Parathyroid adenoma (tissue), 2 donors: Measurements from ENCODE around the gene FRK.

ENCODE experiments used
- H2AFZ ChIP-seq: fragments of 300-600 bp; sonication (generic); one replicate; pipeline ENCODE4 v1.7.0; 2017; ENCODE audit warnings: antibody characterized with exemption, mild to moderate bottlenecking
- H3K27ac ChIP-seq: fragments of 300-600 bp; sonication (generic); one replicate; pipeline ENCODE4 v1.7.0; 2017
- H3K27me3 ChIP-seq: fragments of 300-600 bp; sonication (generic); one replicate; pipeline ENCODE4 v1.7.0; 2017; ENCODE audit warnings: low read length; ENCODE audit not compliant: control insufficient read depth, insufficient read depth
- H3K36me3 ChIP-seq: fragments of 300-600 bp; sonication (generic); one replicate; pipeline ENCODE4 v1.7.0; 2017; ENCODE audit warnings: low read length; ENCODE audit not compliant: control insufficient read depth, insufficient read depth
- H3K4me1 ChIP-seq: fragments of 300-600 bp; sonication (generic); one replicate; pipeline ENCODE4 v1.7.0; 2017; ENCODE audit warnings: control low read depth
- H3K4me2 ChIP-seq: fragments of 300-600 bp; sonication (generic); one replicate; pipeline ENCODE4 v1.7.0; 2017; ENCODE audit warnings: low read length
- H3K4me3 ChIP-seq: fragments of 300-600 bp; sonication (generic); one replicate; pipeline ENCODE4 v1.7.0; 2017; ENCODE audit warnings: low read depth, low read length
- H3K79me2 ChIP-seq: fragments of 300-600 bp; sonication (generic); one replicate; pipeline ENCODE4 v1.7.0; 2017; ENCODE audit warnings: control low read depth
- H3K9ac ChIP-seq: fragments of 300-600 bp; sonication (generic); one replicate; pipeline ENCODE4 v1.7.0; 2017; ENCODE audit warnings: mild to moderate bottlenecking
- H3K9me3 ChIP-seq: fragments of 300-600 bp; sonication (generic); one replicate; pipeline ENCODE4 v1.7.0; 2017; ENCODE audit warnings: low read length; ENCODE audit not compliant: control insufficient read depth
- CTCF ChIP-seq: fragments of 300-600 bp; sonication (generic); IDR thresholded peaks from one replicate; pipeline ENCODE4 v1.7.0; 2017; ENCODE audit warnings: antibody characterized with exemption, mild to moderate bottlenecking
- donor health status: primary hyperparathyroidism.

FRK gene

DNA sequence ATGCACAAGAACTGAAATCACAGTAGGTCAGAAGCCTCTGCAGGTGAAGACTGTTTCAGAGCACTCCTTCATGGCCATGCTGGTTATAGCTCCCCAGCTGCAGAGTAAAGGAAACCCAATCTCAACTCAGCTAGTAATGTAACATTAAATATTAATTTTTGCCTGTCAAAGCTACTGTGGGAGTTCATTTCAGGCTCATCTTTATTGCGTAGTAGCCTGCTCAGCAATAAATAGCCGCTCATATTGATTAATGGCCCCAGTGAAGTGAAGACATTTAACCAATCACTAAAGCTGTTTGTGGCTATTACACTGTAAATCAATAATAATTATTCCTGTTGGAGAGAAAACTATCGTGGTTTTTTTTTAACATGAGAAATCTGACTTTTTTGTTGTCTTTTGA is 101.7 kb downstream of the FRK start:
- no peak overlapping the region for H3K4me3 ChIP-seq
- no peak for TF ChIP-seq CTCF

DNA sequence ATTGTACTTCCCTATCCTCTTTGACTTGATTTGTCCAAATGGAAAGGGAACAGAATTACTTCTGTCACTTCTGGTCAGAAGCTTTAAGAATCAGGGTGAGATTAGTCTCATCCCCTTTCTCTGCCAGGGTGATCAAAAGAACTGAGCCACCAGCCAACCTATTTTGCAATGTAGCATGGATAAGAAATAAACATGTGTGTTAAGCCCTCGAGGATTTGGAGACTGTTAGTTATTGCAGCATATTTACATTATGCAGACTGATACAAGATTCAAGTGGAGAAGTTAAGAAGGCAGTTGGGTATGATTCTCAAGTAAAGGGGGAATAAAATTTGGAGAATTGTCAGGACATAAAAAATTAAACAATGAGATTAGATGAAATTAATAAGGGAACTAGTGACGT is 106.0 kb downstream of the FRK start:
- Histone ChIP-seq H3K9ac (no peak overlapping the region), H3K4me2 (no peak overlapping the region), H3K79me2 (no peaks in the 10 kb centered on the region), H3K27me3 (no peaks in the 10 kb centered on the region), H3K4me1 (no peaks in the 10 kb centered on the region), H3K4me3 (no peak overlapping the region), H2AFZ (no peak overlapping the region), H3K36me3 (no peaks in the 10 kb centered on the region), H3K9me3 (no peaks in the 10 kb centered on the region), H3K27ac (no peak overlapping the region)
- no peak for TF ChIP-seq CTCF

More for the DNA sequence above, 101.7 kb downstream of the FRK start:
- no peaks in the 10 kb centered on the region for H3K36me3 ChIP-seq
- no peaks in the 10 kb centered on the region for H3K27me3 ChIP-seq
- H3K79me2 ChIP-seq, result no peaks in the 10 kb centered on the region
- no peak overlapping the region for H3K9ac ChIP-seq
- no peaks in the 10 kb centered on the region for H3K4me1 ChIP-seq
- no peak overlapping the region for H3K27ac ChIP-seq
- H3K4me2 ChIP-seq, result no peak overlapping the region
- no peaks in the 10 kb centered on the region for H3K9me3 ChIP-seq
- no peak overlapping the region for H2AFZ ChIP-seq

GRCh38 chr6:115948751-115949150 is 111.9 kb downstream of the FRK start:
- Histone ChIP-seq H3K9ac (no peak overlapping the region), H3K27ac (no peak overlapping the region)
- no peak for TF ChIP-seq CTCF

GRCh38 chr6:115947966-115948541 is 112.6 kb downstream of the FRK start:
- TF ChIP-seq CTCF, result no peak
- Histone ChIP-seq H3K9ac (no peak overlapping the region), H2AFZ (no peak overlapping the region), H3K27me3 (no peaks in the 10 kb centered on the region), H3K27ac (no peak overlapping the region), H3K4me1 (no peaks in the 10 kb centered on the region), H3K4me3 (no peak overlapping the region), H3K4me2 (no peak overlapping the region), H3K79me2 (no peaks in the 10 kb centered on the region), H3K36me3 (no peaks in the 10 kb centered on the region), H3K9me3 (no peaks in the 10 kb centered on the region)

More at GRCh38 chr6:115948751-115949150, 111.9 kb downstream of the FRK start:
- H3K27me3 ChIP-seq, result no peaks in the 10 kb centered on the region
- no peaks in the 10 kb centered on the region for H3K4me1 ChIP-seq
- H3K79me2 ChIP-seq, result no peaks in the 10 kb centered on the region
- no peak overlapping the region for H3K4me3 ChIP-seq
- H3K9me3 ChIP-seq, result no peaks in the 10 kb centered on the region
- no peak overlapping the region for H2AFZ ChIP-seq
- no peak overlapping the region for H3K4me2 ChIP-seq
- no peaks in the 10 kb centered on the region for H3K36me3 ChIP-seq

- no peak for TF ChIP-seq CTCF
Observed at GRCh38 chr6:115945812-115946211, 114.9 kb downstream of the FRK start.

More at GRCh38 chr6:115945812-115946211, 114.9 kb downstream of the FRK start:
- Histone ChIP-seq H3K4me3 (no peak overlapping the region), H2AFZ (no peak overlapping the region), H3K27me3 (no peaks in the 10 kb centered on the region), H3K9me3 (no peaks in the 10 kb centered on the region), H3K9ac (no peak overlapping the region), H3K36me3 (no peaks in the 10 kb centered on the region), H3K4me2 (no peak overlapping the region), H3K4me1 (no peaks in the 10 kb centered on the region), H3K27ac (no peak overlapping the region), H3K79me2 (no peaks in the 10 kb centered on the region)
